ENCODE measurements around the gene MTTP. TPM values are rescaled to one million over a fixed set of nuclear protein-coding genes. Genes with fewer than 3 reads are reported as not detected.

MTTP gene
- total RNA-seq, 6 experiments from 2014 or later: 91.6 to 134 (median 112) TPM

DNA sequence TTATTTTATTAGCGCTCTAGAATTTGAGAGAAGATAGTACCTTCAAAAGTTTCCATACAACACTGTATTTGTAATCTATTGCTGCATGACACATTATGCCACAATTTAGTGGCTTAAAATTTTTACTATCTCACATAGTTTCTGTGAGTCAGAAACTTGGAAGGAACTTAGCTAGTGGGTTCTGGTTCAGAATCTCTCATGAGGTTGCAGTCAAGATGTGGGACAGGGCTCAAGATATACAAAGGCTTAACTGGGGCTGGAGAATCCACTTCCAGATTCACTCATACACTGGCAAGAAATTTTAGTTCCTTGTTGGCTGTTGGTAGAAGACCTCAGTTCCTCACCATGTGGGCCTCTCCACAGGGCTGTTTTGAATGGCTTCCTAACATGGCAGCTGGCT is 94.5 kb downstream of the MTTP start:
- Histone ChIP-seq H3K4me1 (no peaks in the 10 kb centered on the region), H3K27me3 (no peaks in the 10 kb centered on the region), H3K36me3 (no peaks in the 10 kb centered on the region), H3K9me3 (no peaks in the 10 kb centered on the region), H3K4me3 (no peak overlapping the region), H3K27ac (no peak overlapping the region)
- WGBS (ENCODE audit: insufficient coverage, low coverage, low lambda C conversion rate, missing lambda C conversion rate): 79% methylated on average over 1 of the region's 1 CpG
- no peak for ATAC-seq
- intact Hi-C loops (cut with DNase I): no loop called here
- DNase-seq: no peak
- no peak for TF ChIP-seq POLR2A (IDR thresholded peaks at IDR 0.05)
- TF ChIP-seq, protein P1, sequence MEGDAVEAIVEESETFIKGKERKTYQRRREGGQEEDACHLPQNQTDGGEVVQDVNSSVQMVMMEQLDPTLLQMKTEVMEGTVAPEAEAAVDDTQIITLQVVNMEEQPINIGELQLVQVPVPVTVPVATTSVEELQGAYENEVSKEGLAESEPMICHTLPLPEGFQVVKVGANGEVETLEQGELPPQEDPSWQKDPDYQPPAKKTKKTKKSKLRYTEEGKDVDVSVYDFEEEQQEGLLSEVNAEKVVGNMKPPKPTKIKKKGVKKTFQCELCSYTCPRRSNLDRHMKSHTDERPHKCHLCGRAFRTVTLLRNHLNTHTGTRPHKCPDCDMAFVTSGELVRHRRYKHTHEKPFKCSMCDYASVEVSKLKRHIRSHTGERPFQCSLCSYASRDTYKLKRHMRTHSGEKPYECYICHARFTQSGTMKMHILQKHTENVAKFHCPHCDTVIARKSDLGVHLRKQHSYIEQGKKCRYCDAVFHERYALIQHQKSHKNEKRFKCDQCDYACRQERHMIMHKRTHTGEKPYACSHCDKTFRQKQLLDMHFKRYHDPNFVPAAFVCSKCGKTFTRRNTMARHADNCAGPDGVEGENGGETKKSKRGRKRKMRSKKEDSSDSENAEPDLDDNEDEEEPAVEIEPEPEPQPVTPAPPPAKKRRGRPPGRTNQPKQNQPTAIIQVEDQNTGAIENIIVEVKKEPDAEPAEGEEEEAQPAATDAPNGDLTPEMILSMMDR (IDR thresholded peaks at IDR 0.05): no peak

DNA sequence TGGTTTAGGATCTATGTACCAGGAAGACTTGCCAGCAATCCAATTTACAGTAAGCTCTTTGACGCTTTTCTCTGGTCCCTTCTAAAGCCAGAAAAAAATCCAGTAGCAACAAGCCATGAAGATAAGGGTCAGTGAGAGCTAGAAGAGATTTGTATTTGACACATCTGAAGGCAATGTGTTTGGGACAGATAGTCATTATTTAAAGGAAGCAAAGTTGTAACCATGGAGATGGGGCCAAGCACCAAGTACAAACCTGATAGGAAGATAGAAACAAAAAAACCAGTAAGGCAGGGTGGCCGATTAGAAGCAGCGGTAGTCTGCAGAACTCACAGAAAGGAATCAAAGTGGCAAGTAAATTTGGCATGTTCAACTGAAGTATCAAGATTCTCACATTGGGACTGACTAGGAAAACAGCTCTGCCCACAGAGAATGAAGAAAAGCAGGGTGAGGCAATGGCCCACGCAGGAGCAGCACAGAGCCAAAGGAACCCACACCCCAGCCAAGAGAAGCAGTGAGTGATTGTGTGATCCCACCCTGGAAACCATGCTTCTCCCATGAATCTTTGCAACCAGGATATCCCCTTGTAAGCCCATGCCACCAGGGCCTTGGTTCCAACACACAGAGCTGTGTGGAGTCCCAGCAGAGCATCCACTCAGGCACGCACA is 95.9 kb downstream of the MTTP start:
- intact Hi-C loops (cut with DNase I): no loop called here
- Histone ChIP-seq H3K27me3 (no peaks in the 10 kb centered on the region), H3K9me3 (no peaks in the 10 kb centered on the region), H3K4me1 (no peaks in the 10 kb centered on the region), H3K4me3 (no peak overlapping the region), H3K27ac (no peak overlapping the region), H3K36me3 (no peaks in the 10 kb centered on the region)
- no peak for DNase-seq
- TF ChIP-seq, protein P1 (IDR thresholded peaks at IDR 0.05): no peak
- TF ChIP-seq POLR2A (IDR thresholded peaks at IDR 0.05): no peak
- peak in 1 of 4 donors; percentile 17 for ATAC-seq
- WGBS (ENCODE audit: insufficient coverage, low coverage, low lambda C conversion rate, missing lambda C conversion rate): 60% methylated on average over 4 of the region's 5 CpGs

Other genes starting within 250 kb of the MTTP start
- gene ADH1C, start 222.1 kb upstream of the MTTP start, total RNA-seq: 100 to 1,000 TPM; 187 to 684 (median 490) TPM
- under 1 TPM in 1 of 6 experiments, not detected in 5; 0.42 TPM for gene ADH7, start 139.5 kb upstream of the MTTP start, total RNA-seq
- not detected for gene C4orf17, start 63.8 kb upstream of the MTTP start, total RNA-seq
- gene TRMT10A, start 10.8 kb upstream of the MTTP start, total RNA-seq: 1 to 10 TPM; 3.5 to 6.5 (median 4.0) TPM
- under 1 TPM in 4 of 6 experiments, not detected in 2; 0.02 to 0.19 (median 0.12) TPM for gene C4orf54, start 83.0 kb downstream of the MTTP start, total RNA-seq
- gene DAPP1, start 242.0 kb downstream of the MTTP start, total RNA-seq: 1 to 10 TPM in 2 of 6 experiments, under 1 TPM in 4; 0.12 to 1.5 (median 0.73) TPM